ENCODE data around the gene CFC1B. TPM values are rescaled to one million over a fixed set of nuclear protein-coding genes. Genes with fewer than 3 reads are reported as not detected.
"Not testable (repeated sequence)": the region's sequence is repeated elsewhere in the genome, so short reads cannot be mapped to it uniquely, and the experiment has no call there.

The CFC1B gene
- total RNA-seq, 1 experiment from 2014 or later: not detected

- H3K79me2 ChIP-seq (ENCODE audit: insufficient read depth, low read length); ATAC-seq; H4K20me1 ChIP-seq (ENCODE audit: insufficient read depth); H3K9me2 ChIP-seq (ENCODE audit: insufficient read depth); H2AFZ ChIP-seq (ENCODE audit: low read depth, low read length, poor library complexity, severe bottlenecking); H3K4me2 ChIP-seq (ENCODE audit: low read length); POLR2A ChIA-PET; H3K4me3 ChIP-seq (replicated peaks in 1 of 2; ENCODE audit: low read depth in 1 of 2, low read length in 2 of 2); H3K27ac ChIP-seq (ENCODE audit: low read depth, low read length); H3K27me3 ChIP-seq (ENCODE audit: insufficient read depth, low read length); H3K9ac ChIP-seq (ENCODE audit: low read length); intact Hi-C loops (cut with micrococcal nuclease); BruUV-seq (replicated peaks); RAD21 ChIA-PET (ENCODE audit: low non-redundant PET in 1 of 2, low total read pairs in 2 of 2, uncharacterized antibody in 2 of 2, unreplicated experiment in 2 of 2); H3K4me1 ChIP-seq (ENCODE audit: control insufficient read depth in 1 of 2, insufficient read depth in 2 of 2, low read length in 2 of 2); DNase-seq (ENCODE audit: low read depth, low spot score); H3K36me3 ChIP-seq (ENCODE audit: control insufficient read depth in 1 of 2, insufficient read depth in 2 of 2, low read length in 2 of 2); H3K9me3 ChIP-seq (ENCODE audit: control insufficient read depth in 1 of 2, insufficient read depth in 1 of 2, low read depth in 1 of 2, low read length in 2 of 2); CTCF ChIA-PET: not testable (repeated sequence)
These were observed 8.5 kb downstream of the CFC1B start for GRCh38 chr2:130529545-130529944.

GRCh38 chr2:130530212-130530611 lies 9.2 kb downstream of the CFC1B start:
- H3K79me2 ChIP-seq (ENCODE audit: insufficient read depth, low read length); RAD21 ChIA-PET (ENCODE audit: low non-redundant PET in 1 of 2, low total read pairs in 2 of 2, uncharacterized antibody in 2 of 2, unreplicated experiment in 2 of 2); H2AFZ ChIP-seq (ENCODE audit: low read depth, low read length, poor library complexity, severe bottlenecking); H3K4me1 ChIP-seq (ENCODE audit: control insufficient read depth in 1 of 2, insufficient read depth in 2 of 2, low read length in 2 of 2); BruUV-seq (replicated peaks); H3K9ac ChIP-seq (ENCODE audit: low read length); DNase-seq (ENCODE audit: low read depth, low spot score); H3K9me3 ChIP-seq (ENCODE audit: control insufficient read depth in 1 of 2, insufficient read depth in 1 of 2, low read depth in 1 of 2, low read length in 2 of 2); CTCF ChIA-PET; H3K9me2 ChIP-seq (ENCODE audit: insufficient read depth); H3K27ac ChIP-seq (ENCODE audit: low read depth, low read length); H3K36me3 ChIP-seq (ENCODE audit: control insufficient read depth in 1 of 2, insufficient read depth in 2 of 2, low read length in 2 of 2); H3K27me3 ChIP-seq (ENCODE audit: insufficient read depth, low read length); POLR2A ChIA-PET; intact Hi-C loops (cut with micrococcal nuclease); H4K20me1 ChIP-seq (ENCODE audit: insufficient read depth); ATAC-seq; H3K4me3 ChIP-seq (replicated peaks in 1 of 2; ENCODE audit: low read depth in 1 of 2, low read length in 2 of 2); H3K4me2 ChIP-seq (ENCODE audit: low read length): not testable (repeated sequence)

GRCh38 chr2:130531225-130531624 lies 10.2 kb downstream of the CFC1B start:
- RAD21 ChIA-PET (ENCODE audit: low non-redundant PET in 1 of 2, low total read pairs in 2 of 2, uncharacterized antibody in 2 of 2, unreplicated experiment in 2 of 2); H3K4me1 ChIP-seq (ENCODE audit: control insufficient read depth in 1 of 2, insufficient read depth in 2 of 2, low read length in 2 of 2); intact Hi-C loops (cut with micrococcal nuclease); H3K9me3 ChIP-seq (ENCODE audit: control insufficient read depth in 1 of 2, insufficient read depth in 1 of 2, low read depth in 1 of 2, low read length in 2 of 2); H3K9ac ChIP-seq (ENCODE audit: low read length); H3K9me2 ChIP-seq (ENCODE audit: insufficient read depth); H3K36me3 ChIP-seq (ENCODE audit: control insufficient read depth in 1 of 2, insufficient read depth in 2 of 2, low read length in 2 of 2); BruUV-seq (replicated peaks); POLR2A ChIA-PET; H2AFZ ChIP-seq (ENCODE audit: low read depth, low read length, poor library complexity, severe bottlenecking); H3K4me3 ChIP-seq (replicated peaks in 1 of 2; ENCODE audit: low read depth in 1 of 2, low read length in 2 of 2); H3K4me2 ChIP-seq (ENCODE audit: low read length); DNase-seq (ENCODE audit: low read depth, low spot score); H3K27ac ChIP-seq (ENCODE audit: low read depth, low read length); H3K27me3 ChIP-seq (ENCODE audit: insufficient read depth, low read length); CTCF ChIA-PET; H4K20me1 ChIP-seq (ENCODE audit: insufficient read depth); H3K79me2 ChIP-seq (ENCODE audit: insufficient read depth, low read length); ATAC-seq: not testable (repeated sequence)

GRCh38 chr2:130531672-130532071 lies 10.7 kb downstream of the CFC1B start:
- H3K4me2 ChIP-seq (ENCODE audit: low read length); H3K79me2 ChIP-seq (ENCODE audit: insufficient read depth, low read length); DNase-seq (ENCODE audit: low read depth, low spot score); ATAC-seq; H3K4me1 ChIP-seq (ENCODE audit: control insufficient read depth in 1 of 2, insufficient read depth in 2 of 2, low read length in 2 of 2); H3K27ac ChIP-seq (ENCODE audit: low read depth, low read length); H2AFZ ChIP-seq (ENCODE audit: low read depth, low read length, poor library complexity, severe bottlenecking); CTCF ChIA-PET; POLR2A ChIA-PET; intact Hi-C loops (cut with micrococcal nuclease); H3K27me3 ChIP-seq (ENCODE audit: insufficient read depth, low read length); BruUV-seq (replicated peaks); H3K36me3 ChIP-seq (ENCODE audit: control insufficient read depth in 1 of 2, insufficient read depth in 2 of 2, low read length in 2 of 2); H3K4me3 ChIP-seq (replicated peaks in 1 of 2; ENCODE audit: low read depth in 1 of 2, low read length in 2 of 2); H4K20me1 ChIP-seq (ENCODE audit: insufficient read depth); RAD21 ChIA-PET (ENCODE audit: low non-redundant PET in 1 of 2, low total read pairs in 2 of 2, uncharacterized antibody in 2 of 2, unreplicated experiment in 2 of 2); H3K9me3 ChIP-seq (ENCODE audit: control insufficient read depth in 1 of 2, insufficient read depth in 1 of 2, low read depth in 1 of 2, low read length in 2 of 2); H3K9me2 ChIP-seq (ENCODE audit: insufficient read depth); H3K9ac ChIP-seq (ENCODE audit: low read length): not testable (repeated sequence)

GRCh38 chr2:130536654-130537053 lies 15.6 kb downstream of the CFC1B start:
- H3K9ac ChIP-seq (ENCODE audit: low read length); POLR2A ChIA-PET; ATAC-seq; H3K27ac ChIP-seq (ENCODE audit: low read depth, low read length); H3K4me3 ChIP-seq (replicated peaks in 1 of 2; ENCODE audit: low read depth in 1 of 2, low read length in 2 of 2); H3K4me1 ChIP-seq (ENCODE audit: control insufficient read depth in 1 of 2, insufficient read depth in 2 of 2, low read length in 2 of 2); H4K20me1 ChIP-seq (ENCODE audit: insufficient read depth); DNase-seq (ENCODE audit: low read depth, low spot score); H3K36me3 ChIP-seq (ENCODE audit: control insufficient read depth in 1 of 2, insufficient read depth in 2 of 2, low read length in 2 of 2); H3K9me3 ChIP-seq (ENCODE audit: control insufficient read depth in 1 of 2, insufficient read depth in 1 of 2, low read depth in 1 of 2, low read length in 2 of 2); BruUV-seq (replicated peaks); H3K79me2 ChIP-seq (ENCODE audit: insufficient read depth, low read length); CTCF ChIA-PET; H3K9me2 ChIP-seq (ENCODE audit: insufficient read depth); H3K27me3 ChIP-seq (ENCODE audit: insufficient read depth, low read length); H2AFZ ChIP-seq (ENCODE audit: low read depth, low read length, poor library complexity, severe bottlenecking); H3K4me2 ChIP-seq (ENCODE audit: low read length); intact Hi-C loops (cut with micrococcal nuclease); RAD21 ChIA-PET (ENCODE audit: low non-redundant PET in 1 of 2, low total read pairs in 2 of 2, uncharacterized antibody in 2 of 2, unreplicated experiment in 2 of 2): not testable (repeated sequence)

Data from HCT116 (cell line).